Esophagus squamous epithelium (tissue), 5 donors: Measurements from ENCODE around the gene MEF2B. TPM values are rescaled to one million over a fixed set of nuclear protein-coding genes. Genes with fewer than 3 reads are reported as not detected.
"Not testable (repeated sequence)": the region's sequence is repeated elsewhere in the genome, so short reads cannot be mapped to it uniquely, and the experiment has no call there.

Experiments
- DNase-seq: peaks from one replicate; lab custom pipeline; 2025; lab: John Stamatoyannopoulos, UW
- H3K27ac ChIP-seq, 4 donors: fragments of 200-600 bp; sonication (generic); one replicate each; pipeline ENCODE4 v1.5.1; 2016 to 2019; ENCODE audit warnings: mild to moderate bottlenecking in 1 of 4
- H3K27me3 ChIP-seq, 4 donors: fragments of 200-600 bp; sonication (generic); 1 replicate in 3 of 4; 2 replicates in 1 of 4; pipeline versions ENCODE4 v1.5.1 to v1.6.0; 2017 to 2021; ENCODE audit warnings: antibody characterized with exemption in 1 of 4
- H3K36me3 ChIP-seq, 3 donors: fragments of 200-600 bp; sonication (generic); one replicate each; pipeline ENCODE4 v1.5.1; 2016 to 2019
- H3K4me1 ChIP-seq, 3 donors: fragments of 200-600 bp; sonication (generic); one replicate each; pipeline ENCODE4 v1.5.1; 2017 to 2019
- H3K4me3 ChIP-seq, 4 donors: fragments of 200-600 bp; sonication (generic); 1 replicate in 3 of 4; 2 replicates in 1 of 4; pipeline ENCODE4 v1.5.1; 2016 to 2019; ENCODE audit warnings: mild to moderate bottlenecking in 2 of 4, moderate library complexity in 1 of 4
- H3K9me3 ChIP-seq, 3 donors: fragments of 200-600 bp; sonication (generic); one replicate each; pipeline ENCODE4 v1.5.1; 2016 to 2019
- POLR2A ChIP-seq, 4 donors: fragments of 450-650 bp; IDR thresholded peaks; one replicate each; pipeline ENCODE4 v1.6.1; 2017; ENCODE audit warnings: antibody characterized with exemption in 4 of 4, mild to moderate bottlenecking in 4 of 4, moderate library complexity in 3 of 4
- WGBS, 2 donors: methylation state at CpG; one replicate each; pipeline ENCODE4 v1.1.5; 2018; 5-methylcytosine and 5-hydroxymethylcytosine counted together
- intact Hi-C: fragments of 100-400 bp; cut with DNase I; formaldehyde crosslinking; loops from one replicate; pipeline ENCODE4 v1.15.0; 2022
- total RNA-seq, 4 donors: library from RNA; depleted of rRNA; stranded (reverse); fragments of >200 nt; gene quantifications; one replicate each; pipeline ENCODE4 v1.1.0, GENCODE V29; 2016
- TF ChIP-seq, protein P1 (sequence below), 6 experiments: fragments of 450-650 bp in 4 of 6; fragments of 200-600 bp in 2 of 6; sonication (generic) in 2 of 6; IDR thresholded peaks; one replicate each; pipeline ENCODE4 v1.5.1; 2016 to 2019; ENCODE audit warnings: antibody characterized with exemption in 6 of 6, mild to moderate bottlenecking in 4 of 6, moderate library complexity in 4 of 6
- donor health status: DM: yes; HTN: yes; CAD: no.

The MEF2B gene
- total RNA-seq, 4 donors from 2014 or later, result 0.70 TPM; not detected in 3

- TF ChIP-seq POLR2A (IDR thresholded peaks at IDR 0.05), result no peak
- TF ChIP-seq, protein P1, sequence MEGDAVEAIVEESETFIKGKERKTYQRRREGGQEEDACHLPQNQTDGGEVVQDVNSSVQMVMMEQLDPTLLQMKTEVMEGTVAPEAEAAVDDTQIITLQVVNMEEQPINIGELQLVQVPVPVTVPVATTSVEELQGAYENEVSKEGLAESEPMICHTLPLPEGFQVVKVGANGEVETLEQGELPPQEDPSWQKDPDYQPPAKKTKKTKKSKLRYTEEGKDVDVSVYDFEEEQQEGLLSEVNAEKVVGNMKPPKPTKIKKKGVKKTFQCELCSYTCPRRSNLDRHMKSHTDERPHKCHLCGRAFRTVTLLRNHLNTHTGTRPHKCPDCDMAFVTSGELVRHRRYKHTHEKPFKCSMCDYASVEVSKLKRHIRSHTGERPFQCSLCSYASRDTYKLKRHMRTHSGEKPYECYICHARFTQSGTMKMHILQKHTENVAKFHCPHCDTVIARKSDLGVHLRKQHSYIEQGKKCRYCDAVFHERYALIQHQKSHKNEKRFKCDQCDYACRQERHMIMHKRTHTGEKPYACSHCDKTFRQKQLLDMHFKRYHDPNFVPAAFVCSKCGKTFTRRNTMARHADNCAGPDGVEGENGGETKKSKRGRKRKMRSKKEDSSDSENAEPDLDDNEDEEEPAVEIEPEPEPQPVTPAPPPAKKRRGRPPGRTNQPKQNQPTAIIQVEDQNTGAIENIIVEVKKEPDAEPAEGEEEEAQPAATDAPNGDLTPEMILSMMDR (IDR thresholded peaks at IDR 0.05), result no peak
- peaks cover 0 to 6% (median 0%) of the 10 kb centered on the region in 3 donors for H3K9me3 ChIP-seq
- H3K27me3 ChIP-seq, result peaks cover 0 to 10% (median 0%) of the 10 kb centered on the region in 4 donors
- H3K4me1 ChIP-seq, result peaks cover 8 to 48% (median 25%) of the 10 kb centered on the region in 3 donors
- peak overlapping the region; percentile 20 to 66 (median 44) for H3K4me3 ChIP-seq
- DNase-seq, result no peak
- 67% methylated on average over 14 of the region's 25 CpGs; no CpG with 5 or more reads in 1 of the 2 donors for WGBS, 2 donors
- H3K27ac ChIP-seq, result peak overlapping the region; percentile 52 to 72 (median 66)
- peaks cover 0 to 9% (median 0%) of the 10 kb centered on the region in 3 donors for H3K36me3 ChIP-seq
- intact Hi-C loops, result no loop called here
Observed at GRCh38 chr19:19106056-19106551, 64.0 kb downstream of the MEF2B start.

DNA sequence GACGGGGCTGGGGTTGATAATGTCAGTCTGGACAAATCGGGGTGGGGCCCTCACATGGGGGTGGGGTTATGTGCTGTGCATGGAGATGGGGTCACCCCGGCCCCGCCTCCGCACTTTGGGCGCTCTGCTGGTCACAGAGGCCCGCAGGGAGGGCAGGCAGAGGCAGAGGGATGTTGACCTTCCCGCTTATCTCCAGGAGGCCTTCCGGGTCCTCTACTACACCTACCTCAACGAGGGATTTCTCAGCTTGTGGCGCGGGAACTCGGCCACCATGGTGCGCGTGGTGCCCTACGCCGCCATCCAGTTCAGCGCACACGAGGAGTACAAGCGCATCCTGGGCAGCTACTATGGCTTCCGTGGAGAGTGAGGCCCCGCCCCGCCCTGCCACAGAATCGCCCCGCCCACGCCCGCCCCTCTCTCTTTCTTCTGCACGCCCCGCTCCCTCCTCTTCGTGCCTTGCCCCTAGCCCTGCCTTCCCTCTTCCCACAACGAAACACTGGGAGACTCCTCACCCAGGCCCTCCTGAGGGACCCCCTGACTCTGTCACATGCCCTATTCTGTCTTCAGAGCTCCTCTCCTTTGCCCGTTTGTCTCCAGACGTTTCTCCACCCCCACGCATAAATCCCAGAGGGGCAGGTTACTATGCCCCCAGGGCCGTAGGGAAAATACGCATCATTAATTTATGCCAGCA is 64.6 kb downstream of the MEF2B start:
- intact Hi-C loops, result no loop called here
- no peak for DNase-seq

GRCh38 chr19:19103167-19103566 is 66.9 kb downstream of the MEF2B start:
- intact Hi-C loops, result no loop called here
- Histone ChIP-seq H3K4me3 (no peak overlapping the region), H3K27ac (peak overlapping the region in 2 of 4 donors; percentile 29 to 63), H3K9me3 (peaks cover 0 to 6% (median 0%) of the 10 kb centered on the region in 3 donors), H3K27me3 (no peaks in the 10 kb centered on the region), H3K4me1 (peaks cover 8 to 35% (median 15%) of the 10 kb centered on the region in 3 donors), H3K36me3 (peaks cover 0 to 36% (median 0%) of the 10 kb centered on the region in 3 donors)
- 46 to 63% methylated on average over 11 of the region's 11 CpGs for WGBS, 2 donors
- DNase-seq, result no peak
- TF ChIP-seq, protein P1 (IDR thresholded peaks at IDR 0.05), result no peak
- no peak for TF ChIP-seq POLR2A (IDR thresholded peaks at IDR 0.05)

More for the DNA sequence above, 64.6 kb downstream of the MEF2B start:
- peak overlapping the region; percentile 52 to 72 (median 66) for H3K27ac ChIP-seq
- peak overlapping the region; percentile 20 to 66 (median 44) for H3K4me3 ChIP-seq
- TF ChIP-seq POLR2A (IDR thresholded peaks at IDR 0.05), result peak in 1 of 4 donors; percentile 25
- TF ChIP-seq, protein P1 (IDR thresholded peaks at IDR 0.05), result no peak
- peaks cover 0 to 6% (median 0%) of the 10 kb centered on the region in 3 donors for H3K9me3 ChIP-seq
- peaks cover 8 to 44% (median 20%) of the 10 kb centered on the region in 3 donors for H3K4me1 ChIP-seq
- H3K36me3 ChIP-seq, result peaks cover 0 to 15% (median 0%) of the 10 kb centered on the region in 3 donors
- 18 to 29% methylated on average over 15 to 20 of the region's 36 CpGs for WGBS, 2 donors
- peaks cover 0 to 4% (median 0%) of the 10 kb centered on the region in 4 donors for H3K27me3 ChIP-seq

- H3K27me3 ChIP-seq, H3K9me3 ChIP-seq, DNase-seq, intact Hi-C loops, H3K4me3 ChIP-seq: not testable (repeated sequence)
- WGBS, 2 donors, result 91 to 92% methylated on average over 5 to 6 of the region's 10 CpGs
- Histone ChIP-seq H3K36me3 (peaks cover 0 to 42% (median 0%) of the 10 kb centered on the region in 3 donors), H3K4me1 (peaks cover 8 to 35% (median 15%) of the 10 kb centered on the region in 3 donors), H3K27ac (peak overlapping the region in 1 of 4 donors; percentile 63)
Observed at GRCh38 chr19:19102566-19102965, 67.5 kb downstream of the MEF2B start.

GRCh38 chr19:19101540-19101939 is 68.5 kb downstream of the MEF2B start:
- WGBS, 2 donors, result 79 to 98% methylated on average over 4 to 6 of the region's 8 CpGs
- TF ChIP-seq, protein P1 (IDR thresholded peaks at IDR 0.05), result no peak
- no peak for TF ChIP-seq POLR2A (IDR thresholded peaks at IDR 0.05)
- Histone ChIP-seq H3K4me3 (no peak overlapping the region), H3K36me3 (peaks cover 0 to 52% (median 0%) of the 10 kb centered on the region in 3 donors), H3K27me3 (no peaks in the 10 kb centered on the region), H3K27ac (no peak overlapping the region), H3K9me3 (peaks cover 0 to 6% (median 0%) of the 10 kb centered on the region in 3 donors), H3K4me1 (peaks cover 8 to 35% (median 15%) of the 10 kb centered on the region in 3 donors)
- no peak for DNase-seq
- intact Hi-C loops, result no loop called here
